ENCODE data around the gene PTPRK.
"Not testable (repeated sequence)": the region's sequence is repeated elsewhere in the genome, so short reads cannot be mapped to it uniquely, and the experiment has no call there.

DNA sequence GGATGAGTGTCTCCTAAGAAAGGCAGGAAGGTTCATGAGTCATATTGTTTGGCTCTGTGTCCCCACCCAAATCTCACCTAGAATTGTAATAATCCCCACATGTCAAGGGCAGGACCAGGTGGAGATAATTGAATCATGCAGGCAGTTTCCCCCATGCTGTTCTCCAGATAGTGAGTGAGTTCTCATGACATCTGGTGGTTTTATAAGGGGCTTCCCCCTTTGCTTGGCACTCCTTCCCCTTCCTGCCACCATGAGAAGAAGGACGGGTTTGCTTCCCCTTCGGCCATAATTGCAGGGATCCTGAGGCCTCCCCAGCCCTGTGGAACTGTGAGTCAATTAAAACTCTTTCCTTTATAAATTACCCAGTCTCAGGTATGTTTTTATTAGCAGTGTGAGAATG, 542.2 kb downstream of the PTPRK start:
- TF ChIP-seq POLR2A (IDR thresholded peaks at IDR 0.05): not testable (repeated sequence)
- TF ChIP-seq, protein P1, sequence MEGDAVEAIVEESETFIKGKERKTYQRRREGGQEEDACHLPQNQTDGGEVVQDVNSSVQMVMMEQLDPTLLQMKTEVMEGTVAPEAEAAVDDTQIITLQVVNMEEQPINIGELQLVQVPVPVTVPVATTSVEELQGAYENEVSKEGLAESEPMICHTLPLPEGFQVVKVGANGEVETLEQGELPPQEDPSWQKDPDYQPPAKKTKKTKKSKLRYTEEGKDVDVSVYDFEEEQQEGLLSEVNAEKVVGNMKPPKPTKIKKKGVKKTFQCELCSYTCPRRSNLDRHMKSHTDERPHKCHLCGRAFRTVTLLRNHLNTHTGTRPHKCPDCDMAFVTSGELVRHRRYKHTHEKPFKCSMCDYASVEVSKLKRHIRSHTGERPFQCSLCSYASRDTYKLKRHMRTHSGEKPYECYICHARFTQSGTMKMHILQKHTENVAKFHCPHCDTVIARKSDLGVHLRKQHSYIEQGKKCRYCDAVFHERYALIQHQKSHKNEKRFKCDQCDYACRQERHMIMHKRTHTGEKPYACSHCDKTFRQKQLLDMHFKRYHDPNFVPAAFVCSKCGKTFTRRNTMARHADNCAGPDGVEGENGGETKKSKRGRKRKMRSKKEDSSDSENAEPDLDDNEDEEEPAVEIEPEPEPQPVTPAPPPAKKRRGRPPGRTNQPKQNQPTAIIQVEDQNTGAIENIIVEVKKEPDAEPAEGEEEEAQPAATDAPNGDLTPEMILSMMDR (IDR thresholded peaks at IDR 0.05): not testable (repeated sequence)

Measured in thyroid gland (tissue), 4 donors.